Stimulated activated CD8-positive, alpha-beta memory T cell treated with anti-CD3 and anti-CD28 coated beads, Interleukin-2, amount 100 ng/mL, for 1 hour (primary cell): ENCODE measurements around the gene KLC1.

Experiments used
- DNase-seq, 2 donors: peaks; one replicate each; pipeline ENCODE4 v3.0.0-alpha.2; 2020; ENCODE audit warnings: low read depth in 2 of 2

Gene KLC1

GRCh38 chr14:103716899-103717411 is 87.9 kb downstream of the KLC1 start:
- DNase-seq: no peak

- no peak for DNase-seq
These were observed 89.6 kb downstream of the KLC1 start for GRCh38 chr14:103718572-103718971.

GRCh38 chr14:103719751-103720150 is 90.7 kb downstream of the KLC1 start:
- DNase-seq: no peak

- no peak for DNase-seq
These were observed 92.5 kb downstream of the KLC1 start for GRCh38 chr14:103721334-103722120.

GRCh38 chr14:103723748-103724081 is 94.7 kb downstream of the KLC1 start:
- no peak for DNase-seq

GRCh38 chr14:103724116-103724515 is 95.1 kb downstream of the KLC1 start:
- DNase-seq: no peak

- no peak for DNase-seq
These were observed 96.1 kb downstream of the KLC1 start for GRCh38 chr14:103725001-103725682.

GRCh38 chr14:103725739-103726395 is 96.9 kb downstream of the KLC1 start:
- DNase-seq: no peak

- DNase-seq: no peak
These were observed 97.5 kb downstream of the KLC1 start for GRCh38 chr14:103726474-103726873.

GRCh38 chr14:103727313-103727980 is 98.4 kb downstream of the KLC1 start:
- no peak for DNase-seq

- no peak for DNase-seq
These were observed 99.1 kb downstream of the KLC1 start for GRCh38 chr14:103728141-103728540.

GRCh38 chr14:103728721-103729120 is 99.7 kb downstream of the KLC1 start:
- no peak for DNase-seq

- DNase-seq: no peak
These were observed 100.8 kb downstream of the KLC1 start for GRCh38 chr14:103729496-103730448.

GRCh38 chr14:103730490-103731035 is 101.6 kb downstream of the KLC1 start:
- no peak for DNase-seq

- no peak for DNase-seq
These were observed 102.5 kb downstream of the KLC1 start for GRCh38 chr14:103731481-103731880.

GRCh38 chr14:103731916-103732867 is 103.2 kb downstream of the KLC1 start:
- no peak for DNase-seq

- no peak for DNase-seq
These were observed 104.0 kb downstream of the KLC1 start for GRCh38 chr14:103732868-103733620.

- DNase-seq: no peak
These were observed 104.6 kb downstream of the KLC1 start for GRCh38 chr14:103733651-103734050.
